IMR-90 (cell line): ENCODE data around the gene C12orf57. TPM values are rescaled to one million over a fixed set of nuclear protein-coding genes. Genes with fewer than 3 reads are reported as not detected.

Experiments
- ATAC-seq: fragments of 200-7000 bp; cut with Tn5 transposase; 2 replicates; pipeline ENCODE4 v1.9.1; 2020; ENCODE audit warnings: low read depth, mild to moderate bottlenecking, moderate library complexity
- BruUV-seq: library from RNA; stranded (reverse); fragments of 400-500 nt; replicated peaks from 2 replicates; lab custom pipeline; 2021; lab: Mats Ljungman, UMichigan
- CTCF ChIA-PET: fragments of 300-600 bp; formaldehyde crosslinking; extraction: SDS; loops from one replicate; lab custom pipeline; 2021; ENCODE audit warnings: antibody characterized with exemption; lab: Yijun Ruan, JAX
- POLR2A ChIA-PET: fragments of 300-600 bp; sonication (Branson Sonifier 250); formaldehyde crosslinking; loops from one replicate; lab custom pipeline; 2022; ENCODE audit warnings: antibody characterized with exemption; ENCODE audit not compliant: unreplicated experiment; lab: Charles Lee
- DNase-seq: peaks from one replicate; pipeline ENCODE4 v3.0.0; 2013
- H2AFZ ChIP-seq: replicated peaks from 2 replicates; pipeline ENCODE3; 2013; ENCODE audit warnings: low read length, mild to moderate bottlenecking; ENCODE audit not compliant: poor library complexity
- H2AK5ac ChIP-seq: 2 replicates; pipeline ENCODE4 v1.6.1; 2013; ENCODE audit warnings: low read depth, low read length, inconsistent platforms
- H2AK9ac ChIP-seq: replicated peaks from 2 replicates; pipeline ENCODE3; 2013; ENCODE audit warnings: mild to moderate bottlenecking, low read depth, low read length, moderate library complexity; ENCODE audit not compliant: poor library complexity
- H2BK120ac ChIP-seq: 2 replicates; pipeline ENCODE4 v1.6.1; 2013; ENCODE audit warnings: low read depth, low read length, inconsistent platforms
- H2BK15ac ChIP-seq: 3 replicates; pipeline ENCODE4 v1.6.1; 2013; ENCODE audit warnings: low read depth, low read length, inconsistent platforms
- H2BK20ac ChIP-seq: 2 replicates; pipeline ENCODE4 v1.6.1; 2013; ENCODE audit warnings: low read depth, mild to moderate bottlenecking, inconsistent platforms, low read length, moderate library complexity
- H2BK5ac ChIP-seq: 2 replicates; pipeline ENCODE4 v1.6.1; 2013; ENCODE audit warnings: mild to moderate bottlenecking, low read depth, low read length, inconsistent platforms; ENCODE audit not compliant: poor library complexity, severe bottlenecking
- H3K14ac ChIP-seq: replicated peaks from 2 replicates; pipeline ENCODE4 v1.6.1; 2013; ENCODE audit warnings: low read depth, low read length, inconsistent platforms
- H3K18ac ChIP-seq: 2 replicates; pipeline ENCODE4 v1.6.1; 2013; ENCODE audit warnings: low read depth, low read length, control low read depth
- H3K23ac ChIP-seq: 2 replicates; pipeline ENCODE4 v1.6.1; 2013; ENCODE audit warnings: low read depth, low read length, inconsistent platforms
- H3K27ac ChIP-seq: 2 replicates; pipeline ENCODE4 v1.5.1; 2013; ENCODE audit warnings: mild to moderate bottlenecking, control low read depth, low read length; ENCODE audit not compliant: insufficient read depth
- H3K27me3 ChIP-seq: 2 replicates; pipeline ENCODE4 v1.6.1; 2013; ENCODE audit warnings: low read length; ENCODE audit not compliant: control insufficient read depth, insufficient read depth
- H3K36me3 ChIP-seq: 2 replicates; pipeline ENCODE4 v1.6.1; 2013; ENCODE audit warnings: low read length, mixed read lengths; ENCODE audit not compliant: control insufficient read depth, insufficient read depth
- H3K4ac ChIP-seq: 2 replicates; pipeline ENCODE4 v1.6.1; 2013; ENCODE audit warnings: low read depth, low read length, inconsistent platforms
- H3K4me1 ChIP-seq: 2 replicates; pipeline ENCODE4 v1.6.1; 2013; ENCODE audit warnings: low read length, mixed read lengths; ENCODE audit not compliant: control insufficient read depth, insufficient read depth
- H3K4me2 ChIP-seq: 2 replicates; pipeline ENCODE4 v1.6.1; 2013; ENCODE audit warnings: low read depth, mild to moderate bottlenecking, control low read depth, low read length, moderate library complexity
- H3K4me3 ChIP-seq: 2 replicates; pipeline ENCODE4 v1.5.1; 2013; ENCODE audit warnings: low read depth, mild to moderate bottlenecking, control low read depth, low read length, moderate library complexity; ENCODE audit not compliant: insufficient read depth
- H3K56ac ChIP-seq: 2 replicates; pipeline ENCODE4 v1.6.1; 2013; ENCODE audit warnings: low read length, inconsistent platforms; ENCODE audit not compliant: insufficient read depth; ENCODE audit errors: extremely low read depth
- H3K79me1 ChIP-seq, 2 experiments: 2 replicates each; pipeline ENCODE4 v1.6.1; 2013; ENCODE audit warnings: low read length in 2 of 2, inconsistent platforms in 1 of 2, low read depth in 1 of 2
- H3K9ac ChIP-seq: 2 replicates; pipeline ENCODE4 v1.6.1; 2013; ENCODE audit warnings: low read depth, low read length, control low read depth
- H3K9me1 ChIP-seq: 2 replicates; pipeline ENCODE4 v1.6.1; 2013; ENCODE audit warnings: low read length, inconsistent platforms; ENCODE audit not compliant: insufficient read depth
- H3K9me3 ChIP-seq: 2 replicates; pipeline ENCODE4 v1.6.1; 2013; ENCODE audit warnings: low read length; ENCODE audit not compliant: control insufficient read depth, insufficient read depth
- H4K20me1 ChIP-seq: 2 replicates; pipeline ENCODE4 v1.6.1; 2013; ENCODE audit warnings: low read length, inconsistent platforms; ENCODE audit not compliant: insufficient read depth
- H4K5ac ChIP-seq: 2 replicates; pipeline ENCODE4 v1.6.1; 2013; ENCODE audit warnings: mild to moderate bottlenecking, low read depth, low read length, control low read depth
- H4K8ac ChIP-seq, 2 experiments: 2 replicates each; pipeline ENCODE4 v1.6.1; 2013; ENCODE audit warnings: low read depth in 2 of 2, low read length in 2 of 2, control low read depth in 1 of 2, inconsistent platforms in 1 of 2
- H4K91ac ChIP-seq: 2 replicates; pipeline ENCODE4 v1.6.1; 2013; ENCODE audit warnings: low read depth, low read length, inconsistent platforms; ENCODE audit not compliant: insufficient read depth
- BHLHE40 ChIP-seq: fragments of 150-350 bp; IDR thresholded peaks from 2 replicates; pipeline ENCODE4 v1.6.1; 2016; ENCODE audit warnings: mild to moderate bottlenecking, low read depth, low read length
- CEBPB ChIP-seq: IDR thresholded peaks from 2 replicates; pipeline ENCODE4 v1.6.1; 2012; ENCODE audit warnings: low read depth, low read length, improper control_type of control experiment
- CHD1 ChIP-seq: IDR thresholded peaks from 2 replicates; pipeline ENCODE4 v1.6.1; 2012; ENCODE audit warnings: low read depth, low read length, improper control_type of control experiment
- CTCF ChIP-seq: conservative IDR thresholded peaks from 2 replicates; pipeline ENCODE4 v1.5.1; 2012; ENCODE audit warnings: mild to moderate bottlenecking, low read depth, low read length, improper control_type of control experiment
- ELK1 ChIP-seq: fragments of 150-350 bp; IDR thresholded peaks from 2 replicates; pipeline ENCODE4 v1.6.1; 2016; ENCODE audit warnings: low read depth, mild to moderate bottlenecking, low read length, moderate library complexity, borderline replicate concordance
- FOS ChIP-seq: fragments of 150-350 bp; IDR thresholded peaks from 2 replicates; pipeline ENCODE4 v1.6.1; 2016; ENCODE audit warnings: low read depth, low read length
- MAFK ChIP-seq: IDR thresholded peaks from 2 replicates; pipeline ENCODE4 v1.6.1; 2012; ENCODE audit warnings: low read depth, low read length, improper control_type of control experiment
- MAZ ChIP-seq: IDR thresholded peaks from 2 replicates; pipeline ENCODE4 v1.6.1; 2012; ENCODE audit warnings: low read depth, mild to moderate bottlenecking, low read length, improper control_type of control experiment, moderate library complexity, borderline replicate concordance
- MXI1 ChIP-seq: IDR thresholded peaks from 2 replicates; pipeline ENCODE4 v1.6.1; 2012; ENCODE audit warnings: low read depth, mild to moderate bottlenecking, low read length, moderate library complexity, borderline replicate concordance
- POLR2A ChIP-seq: IDR thresholded peaks from 2 replicates; pipeline ENCODE4 v1.6.1; 2012; ENCODE audit warnings: mild to moderate bottlenecking, low read depth, low read length
- RAD21 ChIP-seq: IDR thresholded peaks from 2 replicates; pipeline ENCODE4 v1.6.1; 2012; ENCODE audit warnings: low read length, improper control_type of control experiment
- RCOR1 ChIP-seq: IDR thresholded peaks from 2 replicates; pipeline ENCODE4 v1.6.1; 2012; ENCODE audit warnings: mild to moderate bottlenecking, low read length, improper control_type of control experiment; ENCODE audit not compliant: insufficient replicate concordance
- RFX5 ChIP-seq: IDR thresholded peaks from 2 replicates; pipeline ENCODE4 v1.8.0; 2012; ENCODE audit warnings: low read depth, mild to moderate bottlenecking, low read length, moderate library complexity
- SMC3 ChIP-seq: fragments of 150-350 bp; IDR thresholded peaks from 2 replicates; pipeline ENCODE4 v1.6.1; 2016; ENCODE audit warnings: low read depth, mild to moderate bottlenecking, antibody characterized with exemption, low read length, moderate library complexity
- USF2 ChIP-seq: fragments of 150-350 bp; IDR thresholded peaks from 2 replicates; pipeline ENCODE4 v1.6.1; 2017; ENCODE audit warnings: mild to moderate bottlenecking, antibody characterized with exemption, low read length, low read depth
- WGBS, 2 experiments: methylation state at CpG; one replicate each; pipeline versions ENCODE4 v1.1.5 to v1.1.7; 2013; ENCODE audit warnings: missing lambda C conversion rate in 2 of 2; ENCODE audit not compliant: insufficient read length in 1 of 2; ENCODE audit errors: extremely low coverage in 2 of 2; 5-methylcytosine and 5-hydroxymethylcytosine counted together
- dilution Hi-C: fragments of 300-500 bp; cut with HindIII; formaldehyde crosslinking; loops from one replicate; pipeline ENCODE4 v1.14.3; 2018; ENCODE audit warnings: low sequenced_read_pairs; ENCODE audit not compliant: unreplicated experiment
- in situ Hi-C: fragments of 300-500 bp; cut with MboI; formaldehyde crosslinking; loops from 3 replicates; pipeline ENCODE4 v1.14.3; 2019; ENCODE audit warnings: low sequenced_read_pairs, inconsistent platforms, mixed read lengths
- intact Hi-C: fragments of 100-400 bp; cut with micrococcal nuclease; formaldehyde crosslinking; loops from 2 replicates; pipeline ENCODE4 v1.10.0; 2022
- polyA plus RNA-seq, 3 experiments: library from polyadenylated mRNA; depleted of rRNA; stranded (reverse); fragments of >200 nt; gene quantifications; 2 replicates each; pipeline ENCODE4 v1.2.3, GENCODE V29; 2012; ENCODE audit warnings: low replicate concordance in 1 of 3
- total RNA-seq: library from RNA; depleted of rRNA; stranded (reverse); fragments of >200 nt; gene quantifications from 2 replicates; pipeline ENCODE4 v1.2.3, GENCODE V29; 2012

The C12orf57 gene
- total and polyA plus RNA-seq, 2 of the 4 experiments (the other 2 are of a cell fraction), result 238 to 530 TPM

GRCh38 chr12:6952121-6952862 lies 8.5 kb downstream of the C12orf57 start:
- ChIA-PET POLR2A (no interaction called here), CTCF (interaction anchor here (1.4 kb wide), 1 partner anchor 9 kb away, joined by 4 read pairs; no protein-coding TSS in a partner anchor)
- Histone ChIP-seq H3K36me3 (no peaks in the 10 kb centered on the region), H3K4ac (no peak overlapping the region), H4K20me1 (no peaks in the 10 kb centered on the region), H3K27me3 (no peaks in the 10 kb centered on the region), H2BK15ac (no peak overlapping the region), H2BK5ac (no peak overlapping the region), H2AFZ (peak overlapping the region; percentile 58), H3K9me1 (no peaks in the 10 kb centered on the region), H2AK9ac (peak overlapping the region; percentile 37), H3K27ac (no peak overlapping the region), H4K8ac (0 out of 4 replicates have a peak overlapping the region, but pooled peaks of 1 of the 2 experiments have one; percentile 15), H4K5ac (no peak overlapping the region), H3K23ac (no peak overlapping the region; the same call in 1 of the 2 replicates), H2AK5ac (no peak overlapping the region), H3K9me3 (no peaks in the 10 kb centered on the region), H3K14ac (no peak overlapping the region), H3K4me1 (0 out of 2 replicates have a peak, but pooled peaks cover 2% of the 10 kb centered on the region), H3K4me2 (no peak overlapping the region), H4K91ac (no peak overlapping the region), H3K4me3 (no peak overlapping the region), H3K18ac (no peak overlapping the region), H3K9ac (no peak overlapping the region), H2BK120ac (no peak overlapping the region), H2BK20ac (no peak overlapping the region), H3K56ac (no peak overlapping the region), H3K79me1 (no peaks in the 10 kb centered on the region)
- ATAC-seq (no peak), DNase-seq (no peak)
- dilution Hi-C loops, result no loop called here
- WGBS, 2 experiments, result 86% methylated on average over 8 of the region's 22 CpGs; no CpG with 5 or more reads in 1 of the 2 experiments
- intact Hi-C loops, result no loop called here
- in situ Hi-C loops, result no loop called here
- no TSS peak for BruUV-seq
- no peak for TF ChIP-seq FOS
- TF ChIP-seq SMC3, result no peak
- no peak for TF ChIP-seq MAFK
- TF ChIP-seq CEBPB, result no peak
- TF ChIP-seq POLR2A, result no peak
- no peak for TF ChIP-seq MAZ
- TF ChIP-seq USF2, result no peak
- no peak for TF ChIP-seq RFX5
- no peak for TF ChIP-seq ELK1
- TF ChIP-seq CTCF, result no peak
- TF ChIP-seq RAD21, result no peak
- no peak for TF ChIP-seq MXI1
- TF ChIP-seq CHD1, result no peak
- TF ChIP-seq BHLHE40, result no peak
- no peak for TF ChIP-seq RCOR1
